GM18873 (cell line): ENCODE results near the gene CTIF.
A peak's percentile ranks its signal among the peaks of the same experiment; 100 is the strongest.
"Not testable (repeated sequence)": the region's sequence is repeated elsewhere in the genome, so short reads cannot be mapped to it uniquely, and the experiment has no call there.

Source experiments
- ATAC-seq: cut with Tn5 transposase; IDR thresholded peaks from one replicate; pipeline ENCODE4 v1.9.1; 2021; ENCODE audit warnings: mild to moderate bottlenecking, moderate library complexity, moderate number of reproducible peaks; ENCODE audit not compliant: unreplicated experiment, low FRiP score

The CTIF gene

DNA sequence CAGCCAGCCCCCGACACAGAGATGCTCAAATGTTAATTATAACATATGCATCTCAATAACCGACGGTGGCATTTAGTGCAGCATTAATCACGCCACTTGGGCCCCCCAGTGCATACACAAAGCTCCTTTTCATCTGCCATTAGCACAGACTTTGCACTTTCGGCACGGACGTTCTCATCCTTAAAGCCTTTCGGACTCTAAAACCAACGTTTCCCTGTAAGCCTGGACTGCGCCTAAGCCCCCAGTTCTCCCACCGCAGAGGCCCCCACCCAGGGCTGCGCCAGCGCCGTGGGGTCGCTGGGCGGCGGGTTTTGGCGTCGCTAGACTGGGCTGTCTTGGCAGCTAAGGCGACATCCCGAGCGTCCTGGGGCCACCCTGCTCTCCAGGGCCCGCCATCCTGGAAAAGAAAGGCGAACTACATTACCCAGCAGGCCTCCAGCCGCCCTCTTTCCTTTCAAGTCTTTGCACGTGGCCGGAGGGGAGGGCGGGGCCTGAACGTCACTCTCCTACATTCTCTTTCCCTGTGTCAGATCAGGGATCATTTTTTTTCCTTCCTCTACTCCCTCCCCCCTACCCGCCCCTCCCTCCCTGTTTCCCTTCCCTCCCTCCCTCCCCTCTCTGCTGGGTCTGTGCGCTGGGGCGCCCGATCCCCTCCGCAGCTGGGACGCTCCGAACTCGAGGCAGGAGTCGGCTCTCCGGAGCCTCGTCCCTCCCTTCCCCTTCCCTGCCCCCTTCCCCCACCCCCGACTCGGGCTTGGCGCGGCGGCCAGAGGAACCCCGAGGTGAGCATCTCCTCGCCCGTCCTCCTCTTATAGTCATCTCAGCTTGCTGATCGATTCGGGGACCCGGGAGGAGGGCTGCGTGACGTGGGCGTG, at the start of gene CTIF:
Gene CTIF, plus strand, starts transcription at position 501 of the 875 bp plus-strand sequence. CDS start 80,535 bp downstream, outside the sequence.
- ATAC-seq, result peak; percentile 61

DNA sequence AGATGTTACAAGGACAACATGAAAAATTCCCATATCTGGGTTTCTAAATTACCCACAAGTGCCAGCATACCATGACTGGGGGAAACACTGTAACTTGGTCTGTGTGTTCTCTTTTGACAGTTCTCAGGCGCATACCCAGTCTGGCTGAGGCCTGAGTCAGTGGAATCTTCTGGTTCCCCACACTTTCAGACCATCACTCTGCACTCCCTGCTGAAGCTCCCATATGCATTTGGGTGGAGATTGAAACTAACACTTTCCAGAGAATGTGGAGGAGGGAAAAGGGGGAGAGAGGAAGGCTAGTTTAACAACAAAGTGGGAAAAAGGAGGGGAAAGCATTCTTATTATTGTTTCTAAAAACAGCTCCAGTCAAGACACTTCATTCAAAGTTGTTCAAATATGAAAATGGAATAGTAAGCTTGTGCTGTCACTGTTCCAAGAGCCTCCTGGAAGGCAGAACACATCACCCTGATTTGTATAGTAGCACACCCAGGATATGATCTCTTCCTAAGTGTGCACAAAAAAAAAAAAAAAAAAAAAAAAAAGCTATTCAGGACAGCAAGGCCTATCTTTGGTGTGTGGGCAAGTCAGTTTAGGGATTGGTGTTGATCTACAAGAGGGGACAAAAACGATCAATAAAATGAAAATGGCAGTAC, 48.1 kb upstream of the CTIF start:
- ATAC-seq, result no peak

DNA sequence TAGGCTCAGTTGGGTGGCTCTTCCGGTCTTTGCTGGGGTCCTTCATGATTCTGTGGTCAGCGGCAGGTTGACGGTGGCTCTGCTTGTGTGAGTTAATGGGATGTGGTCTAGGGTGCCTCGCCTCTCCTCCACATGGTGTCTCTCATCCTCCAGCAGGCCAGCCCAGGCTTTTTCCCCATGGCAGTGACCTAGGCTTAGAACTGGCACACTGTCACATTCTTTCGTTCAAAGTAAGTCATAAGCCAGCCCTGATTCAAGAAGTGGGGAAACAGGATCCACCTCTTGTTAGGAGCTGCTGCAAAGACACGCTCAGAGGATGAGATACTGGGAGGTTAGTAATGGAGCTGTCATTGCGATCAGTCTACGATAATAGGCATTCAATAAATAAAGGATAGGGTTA, 46.0 kb upstream of the CTIF start:
- no peak for ATAC-seq

DNA sequence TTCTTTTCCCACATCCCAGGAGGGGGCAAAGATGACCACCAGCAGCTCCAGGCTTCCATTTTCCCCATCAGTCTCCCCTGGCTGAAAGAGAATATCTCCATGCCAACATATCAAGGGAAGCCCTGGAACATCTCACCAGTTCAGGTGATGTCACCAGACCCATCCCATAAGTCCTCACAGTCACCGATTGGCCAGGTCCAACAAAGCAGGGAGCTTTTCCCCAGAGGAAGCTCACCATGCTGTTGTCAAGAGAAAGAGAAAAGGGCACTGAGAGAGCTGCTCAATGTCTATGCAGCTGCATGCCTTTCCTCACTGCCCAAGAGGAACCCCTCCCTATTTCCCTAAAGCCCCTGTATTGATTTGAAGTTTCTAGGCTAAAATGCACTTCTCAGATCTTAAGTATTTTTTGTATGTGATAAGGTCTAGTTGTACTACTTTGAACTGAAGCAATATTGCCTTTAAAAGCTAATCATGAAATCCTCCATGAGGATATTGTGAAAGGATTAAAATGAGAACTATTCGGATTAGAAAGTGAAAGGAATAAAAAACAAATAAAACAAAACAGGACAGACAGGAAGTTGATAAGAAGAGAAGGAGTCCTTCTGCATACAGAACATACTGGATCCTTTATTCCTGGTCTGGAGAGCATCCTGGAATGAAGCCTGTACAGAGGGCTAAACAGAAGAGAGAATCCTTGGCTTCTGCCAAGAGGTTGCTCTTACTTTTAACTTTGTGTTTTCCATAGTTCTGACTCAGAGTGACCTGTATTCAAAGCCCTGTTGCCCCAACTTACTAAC, 45.2 kb upstream of the CTIF start:
- ATAC-seq, result no peak

DNA sequence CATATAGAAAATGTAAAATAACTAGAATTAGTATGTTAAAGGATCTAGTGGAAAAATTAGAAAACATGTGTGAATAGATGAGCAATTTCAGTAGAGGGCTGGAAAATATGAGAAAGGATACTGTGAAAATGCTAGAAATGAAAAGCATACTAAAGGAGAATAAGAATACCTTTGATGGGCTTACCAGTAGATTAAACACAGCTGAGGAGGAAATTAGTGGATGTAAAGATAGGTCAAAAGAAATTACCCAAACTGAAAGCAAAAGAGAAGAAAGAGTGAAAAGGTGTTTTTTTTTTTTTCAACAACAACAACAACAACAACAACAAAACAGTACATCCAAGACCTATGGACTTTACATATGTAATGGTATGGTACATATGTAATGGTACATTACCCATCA, 41.0 kb upstream of the CTIF start:
- ATAC-seq, result no peak

DNA sequence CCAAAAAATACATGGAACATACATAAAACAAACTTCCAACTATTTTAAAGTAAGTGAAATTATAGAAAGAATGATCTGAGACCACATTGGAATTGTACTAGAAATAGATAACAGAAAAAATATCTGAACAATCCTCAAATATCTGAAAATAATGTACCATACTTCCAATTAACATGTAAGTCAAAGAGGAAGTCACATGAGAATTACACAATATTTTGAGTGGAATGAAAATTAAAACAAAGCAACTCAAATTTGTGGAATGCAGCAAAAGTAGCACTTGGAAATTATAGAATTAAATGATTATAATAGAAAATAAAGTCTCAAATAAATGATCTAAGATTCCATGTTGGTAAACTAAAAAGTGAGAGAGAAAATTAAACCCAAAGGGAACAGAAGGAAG, 38.3 kb upstream of the CTIF start:
- ATAC-seq, result no peak

DNA sequence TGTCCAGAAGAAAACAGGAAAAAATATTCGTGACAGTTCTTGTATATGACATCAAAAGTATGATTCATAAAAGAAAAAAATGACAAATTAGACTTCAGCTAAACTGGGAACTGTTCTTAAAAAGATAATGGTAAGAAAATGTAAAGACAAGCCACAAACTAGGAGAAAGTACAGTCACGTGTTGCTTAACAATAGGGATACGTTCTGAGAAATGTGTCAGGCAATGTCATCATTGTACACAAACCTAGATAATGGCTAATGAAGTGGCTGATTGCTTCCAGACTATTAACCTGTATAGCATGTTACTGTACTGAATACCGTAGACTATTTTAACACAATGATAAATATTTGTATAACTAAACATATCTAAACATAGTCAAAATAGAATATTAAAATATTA, 35.9 kb upstream of the CTIF start:
- no peak for ATAC-seq

DNA sequence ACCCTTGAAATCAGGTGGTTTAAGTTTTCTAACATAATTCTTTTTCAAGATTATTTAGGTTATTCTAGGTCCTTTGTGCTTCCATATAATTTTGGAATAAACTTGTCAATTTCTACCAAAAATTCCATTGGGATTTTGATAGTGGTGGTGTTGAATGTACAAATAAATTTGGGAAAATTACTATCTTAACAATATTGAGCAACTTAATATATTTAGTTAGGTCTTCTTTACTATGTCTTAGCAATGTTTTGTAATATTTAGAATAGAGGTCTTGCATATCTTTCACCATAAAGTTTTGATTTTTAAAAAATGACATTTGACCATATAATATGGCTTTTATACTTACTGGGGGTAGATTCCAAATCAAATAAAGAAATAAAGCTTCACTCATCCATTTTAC, 34.0 kb upstream of the CTIF start:
- ATAC-seq, result no peak

DNA sequence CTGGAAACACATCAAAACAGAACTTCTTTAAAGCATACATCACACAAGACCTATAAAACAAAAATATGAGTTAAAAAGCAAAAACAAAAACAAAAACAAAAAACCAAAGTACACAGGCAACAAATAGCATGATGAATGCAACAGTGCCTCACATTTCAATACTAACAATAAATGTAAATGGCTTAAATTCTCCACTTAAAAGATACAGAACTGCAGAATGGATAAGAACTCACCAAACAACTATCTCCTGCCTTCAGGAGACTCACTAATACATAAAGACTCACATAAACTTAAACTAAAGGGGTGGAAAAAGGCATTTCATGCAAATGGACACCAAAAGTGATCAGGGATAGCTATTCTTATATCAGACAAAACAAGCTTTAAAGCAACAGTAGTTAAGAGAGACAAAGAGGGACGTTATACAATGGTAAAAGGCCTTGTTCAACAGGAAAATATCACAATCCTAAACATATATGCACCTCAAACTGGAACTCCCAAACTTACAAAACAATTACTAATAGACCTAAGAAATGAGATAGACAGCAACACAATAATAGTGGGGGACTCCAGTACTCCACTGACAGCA, 31.8 kb upstream of the CTIF start:
- ATAC-seq, result not testable (repeated sequence)

DNA sequence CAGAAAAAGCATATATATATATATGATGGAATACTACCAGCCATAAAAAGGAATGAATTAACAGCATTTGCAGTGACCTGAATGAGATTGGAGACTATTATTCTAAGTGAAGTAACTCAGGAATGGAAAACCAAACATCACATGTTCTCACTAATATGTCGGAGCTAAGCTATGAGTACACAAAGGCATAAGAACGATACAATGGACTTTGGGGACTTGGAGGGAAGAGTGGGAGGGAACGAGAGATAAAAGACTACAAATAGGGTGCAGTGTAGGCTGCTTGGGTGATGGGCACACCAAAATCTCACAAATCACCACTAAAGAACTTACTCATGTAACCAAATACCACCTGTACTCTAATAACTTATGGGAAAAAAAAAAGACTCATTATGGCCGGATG, 26.3 kb upstream of the CTIF start:
- ATAC-seq, result not testable (repeated sequence)

DNA sequence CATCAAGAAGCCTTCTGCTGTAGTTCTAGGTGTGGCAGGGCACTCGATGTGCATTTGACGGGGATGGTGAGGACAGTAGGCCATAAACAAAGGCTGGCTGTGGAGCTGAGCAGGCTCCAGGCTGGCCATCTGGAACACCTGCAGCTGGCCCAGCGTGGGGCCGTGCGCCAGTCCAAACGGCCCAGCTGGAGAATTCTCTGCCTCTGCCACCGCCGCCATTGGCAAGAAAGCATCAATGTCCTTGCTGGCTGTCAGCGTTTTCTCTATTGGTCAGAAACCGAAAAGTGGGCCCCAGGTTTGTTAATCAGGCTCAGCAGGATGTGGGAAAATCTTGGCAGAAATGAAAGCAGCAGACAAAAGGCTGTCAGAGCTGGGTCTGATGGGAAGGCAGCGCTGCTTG, 24.0 kb upstream of the CTIF start:
- no peak for ATAC-seq

DNA sequence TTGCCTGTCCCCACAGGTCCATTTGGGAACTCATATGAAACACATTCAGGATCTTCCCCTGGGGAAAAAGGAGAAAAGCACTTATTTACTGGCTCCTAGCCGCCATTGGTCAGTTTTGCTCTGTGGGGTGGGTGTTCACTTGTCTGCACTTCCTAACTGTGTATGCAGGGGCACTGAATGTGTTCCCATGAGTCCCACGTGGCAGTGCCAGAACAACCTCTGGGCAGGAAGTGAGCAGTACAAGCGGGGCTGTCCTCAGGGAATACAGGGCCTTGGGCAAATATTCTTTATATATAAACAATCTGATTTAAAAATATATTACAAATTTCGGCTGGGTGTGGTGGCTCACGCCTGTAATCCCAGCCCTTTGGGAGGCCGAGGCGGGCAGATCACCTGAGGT, 21.8 kb upstream of the CTIF start:
- ATAC-seq, result no peak

DNA sequence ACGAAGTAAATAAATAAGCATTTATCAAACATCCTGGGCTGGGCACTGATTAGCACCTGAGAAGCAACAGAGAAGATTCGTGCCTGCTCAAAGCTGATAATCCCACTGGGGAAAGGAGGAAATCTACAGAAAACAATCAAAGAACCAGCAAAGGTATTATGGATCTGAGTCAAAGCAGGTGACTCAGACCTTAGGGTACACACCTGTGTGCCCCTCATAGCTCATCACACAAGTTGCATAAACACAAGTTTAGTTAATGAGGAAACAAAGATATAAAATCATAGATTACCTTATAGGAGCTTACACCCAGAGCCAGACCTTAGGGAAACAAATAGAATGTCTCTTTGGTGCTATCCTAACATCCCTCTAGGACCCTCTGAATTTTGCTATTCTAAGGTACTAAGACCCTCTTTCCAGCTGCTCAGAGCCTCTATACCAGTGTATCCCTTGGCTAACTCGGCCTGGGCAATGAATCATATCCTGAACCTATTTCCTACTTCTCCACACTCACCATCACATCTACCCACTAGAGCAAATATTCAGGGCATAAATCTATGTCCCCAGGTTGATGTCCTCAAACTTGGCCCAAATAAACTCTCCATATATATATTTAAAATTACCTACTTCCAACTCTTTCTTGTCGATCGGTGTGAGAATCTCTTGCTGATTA, 19.3 kb upstream of the CTIF start:
- ATAC-seq, result no peak

DNA sequence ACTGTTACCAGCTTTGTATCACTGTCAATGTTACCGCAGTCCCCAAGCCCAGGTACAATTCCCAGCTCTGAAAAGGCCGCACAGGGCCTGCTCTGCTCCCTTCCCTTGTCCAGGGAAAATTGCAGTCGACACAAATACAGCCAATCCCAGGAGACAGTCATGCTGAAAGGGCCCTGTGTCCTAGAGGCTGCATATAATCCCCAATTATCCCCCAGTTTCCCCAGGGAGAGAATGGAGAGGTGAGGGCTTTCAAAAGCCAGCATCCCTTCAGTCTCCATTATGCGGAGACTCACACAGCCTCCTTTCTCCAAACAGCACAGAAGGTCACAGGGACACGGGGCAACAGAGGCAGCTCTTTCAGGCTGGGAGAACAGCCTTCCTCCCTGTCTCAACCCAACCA, 17.1 kb upstream of the CTIF start:
- ATAC-seq, result no peak

DNA sequence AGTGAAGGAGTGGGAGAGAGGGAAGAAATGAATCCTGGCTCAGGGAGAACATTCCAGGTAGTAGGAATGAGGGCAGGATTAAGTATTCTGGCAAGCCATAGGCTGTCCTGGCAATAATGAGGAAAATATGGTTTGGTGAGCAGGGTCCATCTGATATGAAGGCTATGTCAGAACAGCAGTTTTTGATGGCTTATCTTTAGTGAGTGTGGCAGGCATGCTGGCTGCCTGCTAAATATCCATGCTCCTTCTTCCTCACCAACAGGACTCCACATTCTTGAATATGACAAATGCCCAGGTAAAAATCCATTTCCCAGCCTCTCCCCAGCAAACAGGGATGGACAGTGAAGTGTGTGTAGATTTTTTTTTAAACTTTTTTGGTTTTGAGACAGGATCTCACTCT, 13.2 kb upstream of the CTIF start:
- no peak for ATAC-seq

DNA sequence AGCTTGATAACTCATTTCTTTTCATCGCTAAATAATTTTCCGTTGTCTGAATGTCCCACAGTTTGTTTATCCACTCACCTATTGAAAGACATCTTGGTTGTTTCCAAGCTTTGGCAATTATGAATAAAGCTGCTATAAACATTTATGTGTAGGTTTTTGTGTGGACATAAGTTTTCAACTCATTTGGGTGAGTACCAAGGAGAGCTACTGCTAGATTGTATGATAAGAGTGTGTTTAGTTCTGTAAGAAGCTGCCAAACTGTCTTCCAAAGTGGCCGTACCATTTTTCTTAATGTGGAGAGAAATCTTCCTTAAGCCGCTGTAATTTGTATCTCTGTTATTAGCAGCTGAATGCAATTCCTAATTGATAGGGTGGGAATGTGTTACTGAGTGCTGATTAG, 11.4 kb upstream of the CTIF start:
- ATAC-seq, result no peak

DNA sequence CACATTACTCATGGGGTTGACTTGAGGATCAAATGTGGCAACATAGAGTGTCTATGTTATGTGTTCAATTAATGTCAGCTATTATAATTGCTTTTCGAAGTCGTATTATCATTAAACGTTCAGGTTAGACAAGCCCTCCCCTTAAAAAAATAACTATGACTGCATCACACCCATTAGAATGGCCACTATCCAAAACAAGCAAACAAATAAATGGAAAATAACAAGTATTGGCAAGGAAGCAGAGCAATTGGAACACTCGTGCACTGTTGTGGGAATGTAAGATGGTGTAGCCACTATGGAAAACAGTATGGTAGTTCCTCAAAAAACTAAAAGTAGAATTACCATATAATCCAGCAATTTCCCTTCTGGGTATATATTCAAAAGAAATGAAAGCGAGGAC, 10.0 kb upstream of the CTIF start:
- ATAC-seq, result no peak

DNA sequence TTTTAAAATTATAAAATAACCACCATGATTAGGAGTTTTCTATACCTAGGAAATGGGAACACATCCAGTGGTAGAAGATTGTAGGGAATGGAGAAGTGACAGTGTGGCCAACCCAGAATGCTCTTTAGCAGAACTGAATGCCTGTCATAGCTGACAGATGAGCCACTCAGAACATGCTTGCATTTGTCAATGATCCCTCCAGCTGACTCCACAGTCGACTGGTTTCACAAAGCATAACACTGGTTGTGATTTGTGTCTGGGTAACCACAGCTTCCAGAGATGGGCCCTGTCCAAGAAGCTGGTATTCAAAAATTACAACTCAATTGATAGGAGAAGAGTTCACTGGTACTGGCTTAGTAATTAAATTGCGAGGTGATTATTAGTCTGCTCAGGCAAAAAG, 9.0 kb upstream of the CTIF start:
- no peak for ATAC-seq

DNA sequence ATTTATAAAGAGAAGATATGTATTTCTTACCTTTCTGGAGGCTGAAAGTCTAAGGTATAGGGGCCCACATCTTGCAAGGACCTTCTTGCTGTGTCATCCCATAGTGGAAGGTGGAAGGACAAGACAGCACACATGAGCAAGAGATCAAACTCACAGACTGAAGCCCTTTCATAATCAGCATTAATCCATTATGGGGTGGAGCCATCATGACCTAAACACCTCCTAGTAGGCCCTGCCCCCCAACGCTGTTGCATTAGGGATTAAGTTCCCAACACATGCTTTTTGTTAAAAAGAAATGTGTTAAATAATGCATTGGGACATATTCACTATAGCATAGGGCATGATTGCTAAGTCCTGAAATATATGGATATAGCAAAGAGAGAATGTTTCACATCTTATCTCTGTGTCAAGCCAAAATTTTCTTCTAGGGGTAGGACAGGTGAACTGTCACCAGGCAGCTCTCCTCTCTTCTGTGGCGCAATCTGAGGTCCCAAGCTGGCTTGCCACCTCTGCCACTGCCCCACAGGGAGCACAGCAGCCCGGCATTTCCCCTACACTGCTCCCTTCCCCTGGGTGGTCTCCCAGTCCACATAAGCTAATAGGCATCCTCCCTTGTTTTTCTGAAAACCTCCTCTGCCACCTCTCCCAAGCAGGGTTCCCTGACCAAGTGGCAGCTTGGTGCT, 8.3 kb upstream of the CTIF start:
- ATAC-seq, result no peak

DNA sequence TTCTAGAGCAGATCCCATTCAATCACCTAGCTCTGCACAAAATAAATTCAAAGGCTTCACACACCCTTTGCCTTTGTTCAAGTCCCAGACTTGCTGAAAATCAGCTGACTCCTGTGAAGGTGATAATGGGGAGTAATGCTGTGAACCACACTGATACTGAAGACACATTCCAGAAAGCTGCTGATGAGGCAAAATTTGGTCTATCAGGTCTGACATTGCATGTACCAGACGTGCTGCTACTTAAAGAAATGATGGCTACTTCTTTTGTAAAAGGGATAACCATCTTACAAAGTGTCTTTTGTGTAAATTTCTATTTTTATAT, 7.8 kb upstream of the CTIF start:
- no peak for ATAC-seq
